ENCODE results near the gene AGBL3. TPM values are rescaled to one million over a fixed set of nuclear protein-coding genes. Genes with fewer than 3 reads are reported as not detected.

The AGBL3 gene
- total RNA-seq, 1 experiment from 2014 or later: 3.5 TPM

- H3K79me2 ChIP-seq (ENCODE audit: low read length): peaks cover 16% of the 10 kb centered on the region
- H3K4me3 ChIP-seq (ENCODE audit: low read length): no peak overlapping the region
These were observed 178.2 kb downstream of the AGBL3 start for GRCh38 chr7:135164357-135165061.

GRCh38 chr7:135165862-135166261, 179.6 kb downstream of the AGBL3 start:
- Histone ChIP-seq H3K9me3 (ENCODE audit: low read length) (no peaks in the 10 kb centered on the region), H3K9ac (ENCODE audit: low read length) (no peak overlapping the region), H3K79me2 (ENCODE audit: low read length) (peaks cover 24% of the 10 kb centered on the region), H3K4me2 (ENCODE audit: low read depth, low read length, poor library complexity, severe bottlenecking) (no peak overlapping the region), H3K9me2 (replicated peaks; ENCODE audit: insufficient read depth, low read length) (no peaks in the 10 kb centered on the region), H3K4me1 (ENCODE audit: low read length) (peaks cover 16% of the 10 kb centered on the region), H4K20me1 (ENCODE audit: insufficient read depth, low read depth, low read length) (peaks cover 11% of the 10 kb centered on the region; the same call in 1 of the 2 replicates), H3K27ac (ENCODE audit: low read length) (no peak overlapping the region), H2AFZ (ENCODE audit: low read length) (no peak overlapping the region), H3K36me3 (ENCODE audit: insufficient read depth, low read length) (peaks cover 37% of the 10 kb centered on the region), H3K4me3 (ENCODE audit: low read length) (no peak overlapping the region), H3K27me3 (ENCODE audit: low read length) (no peaks in the 10 kb centered on the region)
- DNase-seq: no peak

More at GRCh38 chr7:135164357-135165061, 178.2 kb downstream of the AGBL3 start:
- Histone ChIP-seq H3K27me3 (ENCODE audit: low read length) (no peaks in the 10 kb centered on the region), H2AFZ (ENCODE audit: low read length) (no peak overlapping the region), H3K9me3 (ENCODE audit: low read length) (no peaks in the 10 kb centered on the region), H3K9ac (ENCODE audit: low read length) (no peak overlapping the region), H3K36me3 (ENCODE audit: insufficient read depth, low read length) (peaks cover 37% of the 10 kb centered on the region), H3K27ac (ENCODE audit: low read length) (no peak overlapping the region), H3K9me2 (replicated peaks; ENCODE audit: insufficient read depth, low read length) (no peaks in the 10 kb centered on the region), H4K20me1 (ENCODE audit: insufficient read depth, low read depth, low read length) (peaks cover 11% of the 10 kb centered on the region; the same call in 1 of the 2 replicates), H3K4me2 (ENCODE audit: low read depth, low read length, poor library complexity, severe bottlenecking) (no peak overlapping the region), H3K4me1 (ENCODE audit: low read length) (peaks cover 12% of the 10 kb centered on the region)
- peak; percentile 38 for DNase-seq

DNA sequence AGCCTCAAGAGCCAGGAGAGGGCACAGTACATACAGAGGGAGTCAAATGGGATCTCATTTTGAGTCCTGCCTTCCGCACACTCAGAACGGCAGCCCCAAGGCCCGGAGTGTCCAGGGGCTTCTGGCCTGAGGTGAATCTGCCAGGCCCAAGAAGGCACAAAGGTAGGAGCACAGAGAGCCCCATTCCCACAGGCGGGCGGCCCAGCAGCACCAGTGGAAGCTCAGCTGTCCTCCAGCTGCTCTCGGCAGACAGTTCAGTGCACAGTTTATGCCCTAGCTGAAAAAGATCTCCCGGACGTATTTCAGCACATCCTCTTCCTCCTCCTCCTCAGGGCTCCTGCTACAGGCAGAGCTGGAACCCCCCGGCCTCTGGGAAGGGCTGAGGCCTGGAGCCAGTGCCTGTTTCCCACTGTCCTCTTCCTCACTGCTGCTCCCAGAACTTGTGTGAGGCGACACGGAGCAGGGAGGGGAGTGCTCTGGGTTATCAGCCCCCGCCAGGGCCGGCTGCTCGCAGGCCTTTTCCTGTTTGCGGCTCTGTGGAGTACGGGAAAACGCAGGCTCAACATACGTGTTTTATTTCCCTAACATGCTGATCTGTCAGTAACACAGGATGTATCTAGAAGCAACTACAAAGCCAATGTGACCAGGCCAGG, 180.2 kb downstream of the AGBL3 start:
- Histone ChIP-seq H3K4me2 (ENCODE audit: low read depth, low read length, poor library complexity, severe bottlenecking) (no peak overlapping the region), H3K9me2 (replicated peaks; ENCODE audit: insufficient read depth, low read length) (no peaks in the 10 kb centered on the region), H3K79me2 (ENCODE audit: low read length) (peaks cover 24% of the 10 kb centered on the region), H3K4me3 (ENCODE audit: low read length) (no peak overlapping the region), H4K20me1 (ENCODE audit: insufficient read depth, low read depth, low read length) (peaks cover 11% of the 10 kb centered on the region; the same call in 1 of the 2 replicates), H2AFZ (ENCODE audit: low read length) (no peak overlapping the region), H3K27me3 (ENCODE audit: low read length) (no peaks in the 10 kb centered on the region), H3K36me3 (ENCODE audit: insufficient read depth, low read length) (peaks cover 37% of the 10 kb centered on the region), H3K4me1 (ENCODE audit: low read length) (peaks cover 22% of the 10 kb centered on the region), H3K9ac (ENCODE audit: low read length) (no peak overlapping the region), H3K9me3 (ENCODE audit: low read length) (no peaks in the 10 kb centered on the region), H3K27ac (ENCODE audit: low read length) (no peak overlapping the region)
- no peak for DNase-seq

DNA sequence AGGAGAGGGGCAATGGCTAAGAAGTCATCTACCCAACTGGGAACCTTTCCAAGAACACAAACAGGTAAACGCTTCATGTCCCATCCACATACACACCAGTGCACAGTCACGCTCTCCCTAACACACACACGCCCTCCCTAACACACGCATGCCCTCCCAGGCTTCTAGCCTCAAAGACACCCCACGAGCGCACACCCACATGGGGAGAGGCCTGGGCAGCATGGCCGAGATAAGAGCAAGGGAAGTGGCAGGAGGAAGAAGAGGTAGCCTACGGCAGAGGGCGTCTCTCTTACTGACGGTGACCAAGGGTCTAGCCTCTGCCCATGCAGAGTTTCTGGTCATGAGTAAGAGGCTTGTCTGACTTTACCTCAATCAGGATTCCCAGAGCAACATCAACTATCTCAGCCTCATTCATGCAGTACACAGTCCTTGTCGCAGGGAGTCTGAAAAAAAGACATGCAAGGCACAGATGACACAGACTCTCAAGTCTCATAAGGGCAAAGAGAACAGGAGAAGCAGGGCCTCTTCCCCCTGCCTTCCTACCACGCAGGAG, 181.1 kb downstream of the AGBL3 start:
- no peaks in the 10 kb centered on the region for H3K27me3 ChIP-seq (ENCODE audit: low read length)
- H3K4me1 ChIP-seq (ENCODE audit: low read length): peaks cover 28% of the 10 kb centered on the region
- no peak overlapping the region for H3K4me2 ChIP-seq (ENCODE audit: low read depth, low read length, poor library complexity, severe bottlenecking)
- peaks cover 37% of the 10 kb centered on the region for H3K36me3 ChIP-seq (ENCODE audit: insufficient read depth, low read length)
- no peak overlapping the region for H3K9ac ChIP-seq (ENCODE audit: low read length)
- H3K9me2 ChIP-seq (replicated peaks; ENCODE audit: insufficient read depth, low read length): no peaks in the 10 kb centered on the region
- no peak overlapping the region for H3K4me3 ChIP-seq (ENCODE audit: low read length)
- H3K79me2 ChIP-seq (ENCODE audit: low read length): peaks cover 24% of the 10 kb centered on the region
- no peaks in the 10 kb centered on the region for H3K9me3 ChIP-seq (ENCODE audit: low read length)
- H3K27ac ChIP-seq (ENCODE audit: low read length): no peak overlapping the region
- peaks cover 11% of the 10 kb centered on the region; the same call in 1 of the 2 replicates for H4K20me1 ChIP-seq (ENCODE audit: insufficient read depth, low read depth, low read length)
- H2AFZ ChIP-seq (ENCODE audit: low read length): no peak overlapping the region
- DNase-seq: no peak

DNA sequence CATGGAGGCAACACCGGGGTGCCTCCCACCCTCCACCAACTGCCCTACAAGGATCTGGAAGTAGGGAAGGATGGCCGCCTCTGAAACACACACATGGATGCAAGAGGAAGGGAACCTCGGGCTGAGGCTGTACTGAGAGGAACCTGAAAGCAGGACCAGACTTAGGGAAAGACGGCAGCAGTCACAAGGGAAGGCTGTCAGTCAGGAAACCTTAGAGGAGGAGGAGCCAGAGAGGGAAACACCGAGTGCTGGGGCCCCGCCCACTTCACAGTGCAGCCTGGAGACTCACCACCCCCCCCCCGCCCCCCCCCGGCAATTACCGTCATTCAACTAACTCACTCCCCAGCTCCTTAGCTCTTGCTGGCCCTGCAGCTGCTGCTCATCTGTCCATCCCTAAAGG, 181.7 kb downstream of the AGBL3 start:
- peaks cover 11% of the 10 kb centered on the region; the same call in 1 of the 2 replicates for H4K20me1 ChIP-seq (ENCODE audit: insufficient read depth, low read depth, low read length)
- H3K36me3 ChIP-seq (ENCODE audit: insufficient read depth, low read length): peaks cover 37% of the 10 kb centered on the region
- H3K9me2 ChIP-seq (replicated peaks; ENCODE audit: insufficient read depth, low read length): no peaks in the 10 kb centered on the region
- no peak overlapping the region for H3K4me3 ChIP-seq (ENCODE audit: low read length)
- DNase-seq: no peak
- no peak overlapping the region for H2AFZ ChIP-seq (ENCODE audit: low read length)
- peaks cover 24% of the 10 kb centered on the region for H3K79me2 ChIP-seq (ENCODE audit: low read length)
- peaks cover 30% of the 10 kb centered on the region for H3K4me1 ChIP-seq (ENCODE audit: low read length)
- H3K9me3 ChIP-seq (ENCODE audit: low read length): no peaks in the 10 kb centered on the region
- no peak overlapping the region for H3K27ac ChIP-seq (ENCODE audit: low read length)
- H3K4me2 ChIP-seq (ENCODE audit: low read depth, low read length, poor library complexity, severe bottlenecking): no peak overlapping the region
- no peak overlapping the region for H3K9ac ChIP-seq (ENCODE audit: low read length)
- H3K27me3 ChIP-seq (ENCODE audit: low read length): no peaks in the 10 kb centered on the region

GRCh38 chr7:135168489-135169140, 182.3 kb downstream of the AGBL3 start:
- no peaks in the 10 kb centered on the region for H3K9me3 ChIP-seq (ENCODE audit: low read length)
- H3K4me1 ChIP-seq (ENCODE audit: low read length): peaks cover 30% of the 10 kb centered on the region
- no peaks in the 10 kb centered on the region for H3K9me2 ChIP-seq (replicated peaks; ENCODE audit: insufficient read depth, low read length)
- H3K36me3 ChIP-seq (ENCODE audit: insufficient read depth, low read length): peaks cover 37% of the 10 kb centered on the region
- H3K27me3 ChIP-seq (ENCODE audit: low read length): no peaks in the 10 kb centered on the region
- H3K27ac ChIP-seq (ENCODE audit: low read length): no peak overlapping the region
- H3K79me2 ChIP-seq (ENCODE audit: low read length): peaks cover 24% of the 10 kb centered on the region
- peak overlapping the region; percentile 99 for H3K4me2 ChIP-seq (ENCODE audit: low read depth, low read length, poor library complexity, severe bottlenecking)
- H3K9ac ChIP-seq (ENCODE audit: low read length): peak overlapping the region; percentile 96; the same call in 1 of the 2 replicates
- DNase-seq: no peak
- H4K20me1 ChIP-seq (ENCODE audit: insufficient read depth, low read depth, low read length): peaks cover 11% of the 10 kb centered on the region; the same call in 1 of the 2 replicates
- no peak overlapping the region for H2AFZ ChIP-seq (ENCODE audit: low read length)
- H3K4me3 ChIP-seq (ENCODE audit: low read length): peak overlapping the region; percentile 92; the same call in 1 of the 2 replicates

DNA sequence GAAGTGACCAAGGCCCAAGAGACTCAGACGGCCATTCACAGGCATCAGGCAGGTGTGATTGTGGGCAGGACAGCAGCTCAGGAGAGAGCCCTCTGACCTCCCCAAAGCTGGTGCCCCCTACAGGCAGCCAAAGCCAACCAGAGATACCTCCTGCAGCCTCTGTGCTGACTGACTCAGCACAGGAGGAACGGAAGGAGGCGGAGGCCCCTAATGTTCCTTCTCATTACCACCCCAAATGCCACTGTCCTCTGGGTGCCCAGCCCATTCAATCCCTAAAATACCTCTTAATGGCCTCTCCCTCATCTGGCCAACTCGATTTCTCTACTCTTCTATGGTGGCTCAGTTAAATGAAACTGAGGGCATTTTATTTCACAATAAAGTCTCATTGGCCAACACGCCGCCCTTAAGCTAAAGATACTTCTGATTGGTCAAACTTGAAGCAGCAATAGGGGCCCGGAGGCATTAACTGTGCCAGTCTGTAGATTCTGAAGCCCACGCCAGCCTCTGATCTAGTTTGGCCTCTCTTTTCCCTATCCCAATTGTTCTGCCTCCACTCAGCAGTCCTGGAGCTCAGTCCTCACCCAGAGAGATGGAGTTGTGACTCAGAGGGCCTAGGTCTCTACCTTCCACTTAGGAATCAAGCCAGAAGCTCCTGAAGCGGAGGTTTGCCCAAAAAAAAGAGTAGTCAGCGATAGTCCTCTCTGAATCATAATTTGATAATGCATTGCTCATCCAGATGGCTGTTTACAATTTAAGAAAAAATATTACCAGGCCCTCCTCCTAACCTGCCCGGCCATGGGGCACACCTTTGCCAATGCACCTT, 183.0 kb downstream of the AGBL3 start:
- Histone ChIP-seq H3K79me2 (ENCODE audit: low read length) (peaks cover 24% of the 10 kb centered on the region), H3K27me3 (ENCODE audit: low read length) (no peaks in the 10 kb centered on the region), H3K4me2 (ENCODE audit: low read depth, low read length, poor library complexity, severe bottlenecking) (peak overlapping the region; percentile 99), H3K27ac (ENCODE audit: low read length) (peak overlapping the region; percentile 92), H3K4me3 (ENCODE audit: low read length) (peak overlapping the region; percentile 92), H2AFZ (ENCODE audit: low read length) (no peak overlapping the region), H4K20me1 (ENCODE audit: insufficient read depth, low read depth, low read length) (peaks cover 11% of the 10 kb centered on the region; the same call in 1 of the 2 replicates), H3K9me2 (replicated peaks; ENCODE audit: insufficient read depth, low read length) (no peaks in the 10 kb centered on the region), H3K36me3 (ENCODE audit: insufficient read depth, low read length) (peaks cover 33% of the 10 kb centered on the region), H3K9ac (ENCODE audit: low read length) (peak overlapping the region; percentile 96), H3K9me3 (ENCODE audit: low read length) (no peaks in the 10 kb centered on the region), H3K4me1 (ENCODE audit: low read length) (peaks cover 30% of the 10 kb centered on the region)
- peak; percentile 84 for DNase-seq

All from Karpas-422 (cell line).